Measurements from ENCODE around the gene FSTL4. TPM values are rescaled to one million over a fixed set of nuclear protein-coding genes. Genes with fewer than 3 reads are reported as not detected.

The FSTL4 gene
- polyA plus RNA-seq, 4 donors, result 0.25 to 1.5 TPM; not detected in 2

DNA sequence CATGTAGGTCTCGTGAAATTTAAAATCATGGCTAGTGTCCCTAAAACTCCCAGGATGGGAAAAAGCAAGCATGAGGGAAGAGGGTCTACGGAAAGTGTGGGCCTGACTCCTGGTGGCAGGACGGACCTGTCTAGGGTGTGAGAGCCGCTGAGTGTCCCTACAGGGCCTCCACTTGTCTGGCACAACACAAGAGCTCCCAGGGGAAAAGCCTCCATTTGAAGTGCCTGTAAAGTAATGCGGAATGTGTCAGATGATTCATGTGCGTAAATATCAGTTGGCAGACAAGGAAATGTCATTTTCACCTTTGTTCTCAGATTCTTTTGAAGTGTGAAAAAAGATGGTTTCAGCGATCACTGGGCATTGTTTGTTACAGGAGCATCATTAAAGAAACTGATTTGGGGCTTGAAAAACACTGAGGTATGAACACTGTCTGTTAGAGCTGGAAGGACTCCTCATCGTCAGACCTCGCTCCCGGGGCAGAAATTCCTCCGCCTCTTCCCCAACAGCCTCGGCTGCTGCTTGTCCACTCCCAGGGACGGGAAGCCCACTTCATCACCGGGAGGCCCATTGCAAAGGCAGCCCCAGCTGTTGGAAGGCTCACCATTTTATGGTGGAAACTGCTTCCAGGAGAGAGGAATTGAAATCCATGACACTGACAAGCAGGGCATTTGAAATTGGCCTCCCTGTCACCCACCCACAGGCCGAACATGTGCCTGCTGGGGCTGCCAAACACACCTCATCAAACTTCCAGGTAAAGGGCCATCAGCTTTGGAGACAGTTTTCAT, 240.8 kb downstream of the FSTL4 start:
- Histone ChIP-seq H3K9me3 (ENCODE audit: control insufficient read depth in 2 of 2, insufficient read depth in 1 of 2, low read depth in 1 of 2, low read length in 1 of 2) (peaks cover 0 to 2% of the 10 kb centered on the region in 2 donors), H3K36me3 (ENCODE audit: control insufficient read depth in 3 of 3, insufficient read depth in 2 of 3, low read depth in 1 of 3, low read length in 3 of 3) (no peaks in the 10 kb centered on the region), H3K27me3 (ENCODE audit: control insufficient read depth in 3 of 3, insufficient read depth in 3 of 3, low read length in 3 of 3) (peaks cover 0 to 4% (median 0%) of the 10 kb centered on the region in 3 donors), H3K4me3 (ENCODE audit: low read depth in 1 of 3, low read length in 3 of 3) (no peak overlapping the region), H3K4me1 (ENCODE audit: control insufficient read depth in 3 of 3, insufficient read depth in 2 of 3, low read depth in 1 of 3, low read length in 2 of 3) (no peaks in the 10 kb centered on the region), H3K27ac (ENCODE audit: low read depth in 1 of 3, low read length in 2 of 3) (no peak overlapping the region)
- WGBS, 3 donors, result 71 to 83% (median 79%) methylated on average over 15 of the region's 15 CpGs
- FAIRE-seq (no peak), DNase-seq (no peak)

DNA sequence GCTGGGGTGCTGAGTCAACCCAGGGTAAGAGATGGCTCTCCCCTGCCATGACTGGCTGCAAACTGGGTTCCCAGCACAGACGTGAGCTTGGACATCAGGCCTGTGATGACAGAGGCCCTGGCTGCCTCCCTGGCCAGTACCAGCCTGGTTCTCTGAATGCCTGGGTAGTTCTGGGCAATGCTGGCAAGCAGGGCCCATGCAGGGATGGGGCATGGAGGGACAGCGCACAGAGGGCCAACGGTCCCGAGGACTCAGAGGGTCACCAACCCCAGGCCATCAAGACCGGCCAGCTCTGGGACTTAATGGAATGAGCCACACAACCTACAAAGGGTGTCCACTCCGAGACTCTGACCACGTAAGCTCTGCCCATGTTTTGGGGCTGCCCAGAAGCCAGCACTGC, 241.4 kb downstream of the FSTL4 start:
- FAIRE-seq (no peak), DNase-seq (no peak)

DNA sequence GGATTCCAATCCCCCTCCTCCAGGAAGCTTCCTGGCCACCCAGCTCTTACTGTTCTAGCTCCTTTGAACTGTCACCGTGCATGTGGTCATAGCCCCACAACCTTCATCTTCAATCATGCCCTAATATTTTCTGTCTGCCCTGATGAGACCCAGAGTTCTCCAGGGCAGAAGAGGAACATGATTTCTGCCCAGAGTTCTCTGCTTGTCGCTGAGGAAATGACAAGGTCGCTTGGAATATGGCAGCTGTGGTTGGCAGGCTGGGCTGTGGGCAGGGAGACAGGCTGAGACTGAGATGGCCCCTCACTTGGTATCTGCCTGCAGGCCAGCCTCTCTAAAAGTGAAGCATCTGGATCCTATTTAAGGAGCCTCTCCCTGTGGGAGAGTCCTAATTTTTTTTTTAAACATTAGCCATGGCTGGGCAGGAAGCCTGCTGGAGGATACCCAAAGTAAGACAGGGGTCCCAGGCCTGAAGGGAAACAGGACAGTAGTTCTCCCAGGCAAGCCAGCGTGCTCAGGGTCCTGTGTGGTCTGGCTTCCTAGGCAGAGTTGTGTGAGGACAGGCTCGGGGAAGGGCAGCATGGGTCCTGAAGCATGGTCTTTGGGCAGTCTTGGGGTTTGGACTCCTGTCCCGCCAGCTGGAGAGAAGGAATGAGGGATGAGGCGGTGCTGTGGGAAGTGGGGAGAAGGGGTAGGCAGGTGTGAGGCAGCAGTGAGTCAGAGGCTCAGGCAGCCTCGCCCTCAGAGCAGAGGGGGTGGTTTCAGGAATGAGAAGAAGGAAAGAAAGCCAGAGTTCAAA, 242.1 kb downstream of the FSTL4 start:
- DNase-seq (no peak), FAIRE-seq (no peak)
- no peak overlapping the region for H3K27ac ChIP-seq (ENCODE audit: low read depth in 1 of 3, low read length in 2 of 3)
- no peaks in the 10 kb centered on the region for H3K9me3 ChIP-seq (ENCODE audit: control insufficient read depth in 2 of 2, insufficient read depth in 1 of 2, low read depth in 1 of 2, low read length in 1 of 2)
- peaks cover 0 to 8% (median 0%) of the 10 kb centered on the region in 3 donors for H3K27me3 ChIP-seq (ENCODE audit: control insufficient read depth in 3 of 3, insufficient read depth in 3 of 3, low read length in 3 of 3)
- H3K4me3 ChIP-seq (ENCODE audit: low read depth in 1 of 3, low read length in 3 of 3), result no peak overlapping the region
- no peaks in the 10 kb centered on the region for H3K36me3 ChIP-seq (ENCODE audit: control insufficient read depth in 3 of 3, insufficient read depth in 2 of 3, low read depth in 1 of 3, low read length in 3 of 3)
- no peaks in the 10 kb centered on the region for H3K4me1 ChIP-seq (ENCODE audit: control insufficient read depth in 3 of 3, insufficient read depth in 2 of 3, low read depth in 1 of 3, low read length in 2 of 3)
- WGBS, 3 donors, result 61 to 68% (median 68%) methylated on average over 8 of the region's 8 CpGs

More for the DNA sequence above, 241.4 kb downstream of the FSTL4 start:
- H3K4me3 ChIP-seq (ENCODE audit: low read depth in 1 of 3, low read length in 3 of 3), result no peak overlapping the region
- WGBS, 3 donors, result 85 to 94% (median 88%) methylated on average over 7 of the region's 7 CpGs
- H3K4me1 ChIP-seq (ENCODE audit: control insufficient read depth in 3 of 3, insufficient read depth in 2 of 3, low read depth in 1 of 3, low read length in 2 of 3), result no peaks in the 10 kb centered on the region
- no peaks in the 10 kb centered on the region for H3K36me3 ChIP-seq (ENCODE audit: control insufficient read depth in 3 of 3, insufficient read depth in 2 of 3, low read depth in 1 of 3, low read length in 3 of 3)
- H3K27me3 ChIP-seq (ENCODE audit: control insufficient read depth in 3 of 3, insufficient read depth in 3 of 3, low read length in 3 of 3), result peaks cover 0 to 4% (median 0%) of the 10 kb centered on the region in 3 donors
- no peaks in the 10 kb centered on the region for H3K9me3 ChIP-seq (ENCODE audit: control insufficient read depth in 2 of 2, insufficient read depth in 1 of 2, low read depth in 1 of 2, low read length in 1 of 2)
- no peak overlapping the region for H3K27ac ChIP-seq (ENCODE audit: low read depth in 1 of 3, low read length in 2 of 3)

DNA sequence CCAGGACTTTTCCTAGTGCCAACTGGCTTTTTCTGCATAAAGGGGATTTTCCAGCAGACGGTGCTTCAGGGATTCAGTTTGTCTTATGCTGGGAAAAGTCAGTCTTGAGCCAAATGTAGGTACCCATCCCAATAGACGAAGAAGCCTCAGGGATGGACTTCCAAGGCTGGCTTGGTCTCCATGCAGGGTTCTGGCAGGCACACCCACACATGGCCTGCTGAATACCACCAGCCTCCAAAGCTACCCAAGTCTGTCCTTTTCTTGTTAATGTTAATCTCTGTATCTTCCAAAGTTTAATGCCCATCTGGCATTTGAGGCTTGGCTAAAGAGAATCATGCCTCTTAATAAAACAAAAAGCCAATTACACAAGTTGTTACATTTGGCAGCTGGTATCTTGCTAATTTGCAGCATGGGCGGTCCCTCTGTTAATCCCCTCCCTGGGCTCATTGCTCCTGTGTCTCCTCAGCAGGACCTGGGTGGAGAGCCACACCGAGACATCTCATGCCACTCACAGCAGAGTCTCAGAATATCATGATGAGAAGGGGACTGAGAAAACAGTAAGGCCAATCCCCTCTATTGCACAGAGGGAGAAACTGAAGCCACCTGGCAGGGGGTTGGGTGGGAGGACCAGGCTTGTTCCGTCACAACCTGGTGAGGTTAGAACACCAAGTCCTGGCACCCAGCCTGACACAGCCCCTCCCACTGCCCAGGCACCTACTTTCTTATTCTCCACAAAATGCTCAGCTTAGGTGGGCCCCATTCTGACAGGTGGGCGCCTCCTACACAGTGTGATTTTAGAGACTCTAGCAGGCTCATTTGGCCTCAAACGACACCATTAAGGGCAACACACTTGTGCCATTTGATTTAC, 243.2 kb downstream of the FSTL4 start:
- no peak for FAIRE-seq
- H3K36me3 ChIP-seq (ENCODE audit: control insufficient read depth in 3 of 3, insufficient read depth in 2 of 3, low read depth in 1 of 3, low read length in 3 of 3), result no peaks in the 10 kb centered on the region
- DNase-seq, result no peak
- 78 to 82% (median 80%) methylated on average over 7 of the region's 7 CpGs for WGBS, 3 donors
- no peaks in the 10 kb centered on the region for H3K4me1 ChIP-seq (ENCODE audit: control insufficient read depth in 3 of 3, insufficient read depth in 2 of 3, low read depth in 1 of 3, low read length in 2 of 3)
- H3K27ac ChIP-seq (ENCODE audit: low read depth in 1 of 3, low read length in 2 of 3), result no peak overlapping the region
- peaks cover 0 to 8% (median 0%) of the 10 kb centered on the region in 3 donors for H3K27me3 ChIP-seq (ENCODE audit: control insufficient read depth in 3 of 3, insufficient read depth in 3 of 3, low read length in 3 of 3)
- H3K4me3 ChIP-seq (ENCODE audit: low read depth in 1 of 3, low read length in 3 of 3), result no peak overlapping the region
- no peaks in the 10 kb centered on the region for H3K9me3 ChIP-seq (ENCODE audit: control insufficient read depth in 2 of 2, insufficient read depth in 1 of 2, low read depth in 1 of 2, low read length in 1 of 2)

DNA sequence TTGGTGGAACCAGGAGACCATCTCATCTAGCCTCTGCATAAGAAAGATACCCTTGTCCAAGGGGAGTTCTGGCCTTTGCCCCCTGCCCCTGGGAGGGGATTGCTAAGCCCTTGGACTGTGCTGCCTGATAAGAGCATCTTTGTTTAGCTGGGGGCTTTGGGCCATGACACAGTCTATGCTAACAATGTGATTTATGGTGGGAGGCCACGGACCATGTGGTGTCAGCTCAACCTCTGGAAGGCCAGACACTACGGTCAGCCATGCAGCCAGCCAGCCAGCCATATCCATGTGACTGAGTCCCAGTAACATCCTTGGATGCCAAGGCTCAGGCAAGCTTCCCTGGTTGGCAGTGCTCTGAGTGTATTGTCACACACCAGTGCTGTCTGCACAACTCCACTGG, 244.4 kb downstream of the FSTL4 start:
- DNase-seq, result no peak
- WGBS, 3 donors, result 58 to 69% (median 59%) methylated on average over 2 of the region's 2 CpGs
- FAIRE-seq, result no peak

DNA sequence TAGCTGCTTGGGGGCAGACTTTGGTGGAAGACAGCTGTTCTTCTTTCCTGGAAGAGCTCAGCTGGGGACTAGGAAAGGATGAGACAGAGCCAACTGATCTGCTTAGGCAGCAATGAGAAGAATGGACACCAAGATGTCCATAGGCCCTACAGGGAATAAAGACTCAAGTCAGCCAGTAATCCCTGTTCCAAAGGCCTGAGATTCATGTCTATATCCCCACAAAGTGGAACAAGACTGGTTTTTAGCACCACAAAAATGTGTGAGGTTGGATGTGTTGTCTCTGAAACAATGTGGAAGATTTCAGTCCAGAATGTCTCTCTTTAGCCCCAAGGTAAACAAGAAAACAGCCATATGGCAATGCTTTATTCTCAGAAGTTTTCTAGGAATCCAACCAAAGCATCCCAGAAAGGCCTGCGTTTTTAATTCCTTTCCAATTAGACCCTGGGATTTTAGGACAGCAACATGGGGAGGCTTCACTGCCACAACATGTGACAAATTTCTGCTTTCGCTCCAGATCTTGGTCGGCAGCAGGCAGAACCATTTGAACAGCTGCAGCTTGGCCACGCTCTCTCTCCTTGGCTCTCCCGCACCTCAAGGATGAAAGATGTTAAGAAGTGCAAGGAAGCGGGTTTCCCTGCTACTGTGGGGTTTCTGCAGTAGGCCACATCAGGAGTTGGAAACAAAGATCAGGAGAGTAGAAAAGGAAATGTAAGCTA, 245.1 kb downstream of the FSTL4 start:
- no peak overlapping the region for H3K4me3 ChIP-seq (ENCODE audit: low read depth in 1 of 3, low read length in 3 of 3)
- DNase-seq (no peak), FAIRE-seq (no peak)
- H3K4me1 ChIP-seq (ENCODE audit: control insufficient read depth in 3 of 3, insufficient read depth in 2 of 3, low read depth in 1 of 3, low read length in 2 of 3), result no peaks in the 10 kb centered on the region
- no peak overlapping the region for H3K27ac ChIP-seq (ENCODE audit: low read depth in 1 of 3, low read length in 2 of 3)
- H3K27me3 ChIP-seq (ENCODE audit: control insufficient read depth in 3 of 3, insufficient read depth in 3 of 3, low read length in 3 of 3), result peaks cover 0 to 8% (median 0%) of the 10 kb centered on the region in 3 donors
- H3K36me3 ChIP-seq (ENCODE audit: control insufficient read depth in 3 of 3, insufficient read depth in 2 of 3, low read depth in 1 of 3, low read length in 3 of 3), result no peaks in the 10 kb centered on the region
- 77 to 84% (median 84%) methylated on average over 6 of the region's 6 CpGs for WGBS, 3 donors
- no peaks in the 10 kb centered on the region for H3K9me3 ChIP-seq (ENCODE audit: control insufficient read depth in 2 of 2, insufficient read depth in 1 of 2, low read depth in 1 of 2, low read length in 1 of 2)

More for the DNA sequence above, 244.4 kb downstream of the FSTL4 start:
- Histone ChIP-seq H3K4me1 (ENCODE audit: control insufficient read depth in 3 of 3, insufficient read depth in 2 of 3, low read depth in 1 of 3, low read length in 2 of 3) (no peaks in the 10 kb centered on the region), H3K36me3 (ENCODE audit: control insufficient read depth in 3 of 3, insufficient read depth in 2 of 3, low read depth in 1 of 3, low read length in 3 of 3) (no peaks in the 10 kb centered on the region), H3K4me3 (ENCODE audit: low read depth in 1 of 3, low read length in 3 of 3) (no peak overlapping the region), H3K27ac (ENCODE audit: low read depth in 1 of 3, low read length in 2 of 3) (no peak overlapping the region), H3K27me3 (ENCODE audit: control insufficient read depth in 3 of 3, insufficient read depth in 3 of 3, low read length in 3 of 3) (peaks cover 0 to 8% (median 0%) of the 10 kb centered on the region in 3 donors), H3K9me3 (ENCODE audit: control insufficient read depth in 2 of 2, insufficient read depth in 1 of 2, low read depth in 1 of 2, low read length in 1 of 2) (no peaks in the 10 kb centered on the region)

DNA sequence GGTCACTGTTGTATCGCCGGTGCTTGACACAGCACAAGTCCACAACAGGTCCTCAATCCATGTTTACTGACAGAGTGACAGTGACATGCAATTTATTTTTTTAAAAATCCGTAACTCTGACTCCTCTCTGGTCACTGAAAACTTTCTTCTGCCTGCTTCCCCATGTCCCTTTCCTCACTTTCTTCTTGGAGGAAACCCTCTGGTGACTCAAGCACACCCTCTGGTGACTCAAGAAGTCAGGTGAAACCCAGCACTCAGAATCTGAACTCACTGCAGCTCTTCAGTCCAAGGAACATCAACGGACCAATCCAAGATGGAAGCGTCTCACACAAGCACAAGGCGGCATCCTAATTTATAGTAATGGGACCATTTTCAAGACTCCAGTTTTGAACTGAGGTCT, 245.9 kb downstream of the FSTL4 start:
- 86 to 90% (median 89%) methylated on average over 6 of the region's 6 CpGs for WGBS, 3 donors
- DNase-seq, result no peak
- no peak for FAIRE-seq

More for the DNA sequence above, 245.9 kb downstream of the FSTL4 start:
- H3K4me1 ChIP-seq (ENCODE audit: control insufficient read depth in 3 of 3, insufficient read depth in 2 of 3, low read depth in 1 of 3, low read length in 2 of 3), result no peaks in the 10 kb centered on the region
- no peaks in the 10 kb centered on the region for H3K9me3 ChIP-seq (ENCODE audit: control insufficient read depth in 2 of 2, insufficient read depth in 1 of 2, low read depth in 1 of 2, low read length in 1 of 2)
- no peak overlapping the region for H3K4me3 ChIP-seq (ENCODE audit: low read depth in 1 of 3, low read length in 3 of 3)
- H3K27ac ChIP-seq (ENCODE audit: low read depth in 1 of 3, low read length in 2 of 3), result no peak overlapping the region
- no peaks in the 10 kb centered on the region for H3K36me3 ChIP-seq (ENCODE audit: control insufficient read depth in 3 of 3, insufficient read depth in 2 of 3, low read depth in 1 of 3, low read length in 3 of 3)
- peaks cover 0 to 8% (median 2%) of the 10 kb centered on the region in 3 donors for H3K27me3 ChIP-seq (ENCODE audit: control insufficient read depth in 3 of 3, insufficient read depth in 3 of 3, low read length in 3 of 3)

All from small intestine (tissue), 7 donors.